MM.1S (cell line): ENCODE results near the gene CLIC4.
"Not testable (repeated sequence)": the region's sequence is repeated elsewhere in the genome, so short reads cannot be mapped to it uniquely, and the experiment has no call there.

Source experiments
- CTCF ChIP-seq: fragments of 300-600 bp; sonication (generic); IDR thresholded peaks from 2 replicates; pipeline ENCODE4 v1.5.1; 2016; ENCODE audit warnings: antibody characterized with exemption, low read length, mixed read lengths
- EZH2 ChIP-seq: fragments of 300-600 bp; sonication (generic); optimal IDR thresholded peaks from 2 replicates; pipeline ENCODE3; 2017; ENCODE audit warnings: low read depth, mild to moderate bottlenecking, antibody characterized with exemption, low read length, mixed read lengths
- EZH2phosphoT487 ChIP-seq: fragments of 300-600 bp; sonication (generic); IDR thresholded peaks from 2 replicates; pipeline ENCODE4 v1.6.1; 2018; ENCODE audit warnings: antibody characterized with exemption, low read length

- TF ChIP-seq EZH2, CTCF, EZH2phosphoT487: not testable (repeated sequence)
These were observed 22.9 kb upstream of the CLIC4 start for GRCh38 chr1:24722073-24723035.
